GM12892 (cell line): ENCODE data around the gene ERAP2.

ENCODE experiments used
- POLR2A ChIP-seq: IDR thresholded peaks from 2 replicates; pipeline ENCODE4 v1.6.1; 2011; ENCODE audit warnings: low read depth, low read length, control low read depth
- POLR2AphosphoS5 ChIP-seq: IDR thresholded peaks from 2 replicates; pipeline ENCODE4 v1.6.1; 2011; ENCODE audit warnings: low read depth, low read length, control low read depth
- TAF1 ChIP-seq: IDR thresholded peaks from 2 replicates; pipeline ENCODE4 v1.6.1; 2011; ENCODE audit warnings: low read depth, mild to moderate bottlenecking, control low read depth, low read length, borderline replicate concordance

GRCh38 chr5:96957254-96958049 is 81.2 kb downstream of the ERAP2 start:
- TF ChIP-seq POLR2A, result no peak
- no peak for TF ChIP-seq POLR2AphosphoS5
- no peak for TF ChIP-seq TAF1
